H1 (cell line): ENCODE data around the gene TECPR2. TPM values are rescaled to one million over a fixed set of nuclear protein-coding genes. Genes with fewer than 3 reads are reported as not detected.

Experiments used
- CTCF ChIA-PET: fragments of 300-600 bp; sonication (Branson Sonifier 250); formaldehyde crosslinking; loops from one replicate; lab custom pipeline; 2021; ENCODE audit not compliant: partially characterized antibody; lab: Charles Lee
- POLR2A ChIA-PET: fragments of 300-600 bp; sonication (Branson Sonifier 250); formaldehyde crosslinking; loops from one replicate; lab custom pipeline; 2021; ENCODE audit warnings: inconsistent platforms; ENCODE audit not compliant: partially characterized antibody; lab: Charles Lee
- DNase-seq, 2 experiments: peaks; one replicate each; pipeline versions ENCODE4 v3.0.0 to v3.0.0-alpha.2; 2010 to 2022; ENCODE audit warnings: low spot score in 2 of 2, low read depth in 1 of 2, mixed read lengths in 1 of 2
- FAIRE-seq: peaks from 2 replicates; lab custom pipeline; 2011; peaks lifted over from hg19 to GRCh38; lab: Jason Lieb, UNC
- H2AFZ ChIP-seq: 2 replicates; pipeline ENCODE4 v1.8.1; 2012; ENCODE audit warnings: low read length, inconsistent platforms
- H2AK5ac ChIP-seq: 2 replicates; pipeline ENCODE4 v1.6.1; 2013; ENCODE audit warnings: low read depth, low read length
- H2BK120ac ChIP-seq: replicated peaks from 2 replicates; pipeline ENCODE3; 2013; ENCODE audit warnings: low read depth, low read length, inconsistent platforms
- H2BK12ac ChIP-seq: 2 replicates; pipeline ENCODE4 v1.6.1; 2013; ENCODE audit warnings: low read depth, low read length
- H2BK15ac ChIP-seq: 2 replicates; pipeline ENCODE4 v1.6.1; 2013; ENCODE audit warnings: low read length
- H2BK20ac ChIP-seq: 2 replicates; pipeline ENCODE4 v1.6.1; 2013; ENCODE audit warnings: low read length
- H2BK5ac ChIP-seq: 2 replicates; pipeline ENCODE4 v1.6.1; 2013; ENCODE audit warnings: low read depth, low read length
- H3K14ac ChIP-seq: 2 replicates; pipeline ENCODE4 v1.6.1; 2013; ENCODE audit warnings: inconsistent platforms; ENCODE audit not compliant: insufficient read length
- H3K18ac ChIP-seq: 2 replicates; pipeline ENCODE4 v1.6.1; 2013; ENCODE audit warnings: low read length; ENCODE audit errors: extremely low read depth
- H3K23ac ChIP-seq: 2 replicates; pipeline ENCODE4 v1.6.1; 2013; ENCODE audit warnings: inconsistent platforms; ENCODE audit not compliant: insufficient read length
- H3K23me2 ChIP-seq: 2 replicates; pipeline ENCODE4 v1.6.1; 2013; ENCODE audit warnings: low read depth, low read length
- H3K27ac ChIP-seq: 2 replicates; pipeline ENCODE4 v1.6.1; 2011; ENCODE audit warnings: low read depth, low read length, inconsistent platforms
- H3K27me3 ChIP-seq, 4 experiments: replicated peaks in 1 of 4; 1 replicate in 1 of 4; 2 replicates in 3 of 4; pipeline versions ENCODE4 v1.6.1 to v1.8.1; 2011 to 2013; ENCODE audit warnings: low read length in 3 of 4, mild to moderate bottlenecking in 3 of 4, inconsistent platforms in 2 of 4, mixed read lengths in 2 of 4, moderate library complexity in 1 of 4; ENCODE audit not compliant: control insufficient read depth in 3 of 4, insufficient read depth in 3 of 4; ENCODE audit errors: extremely low read depth in 1 of 4
- H3K36me3 ChIP-seq, 4 experiments: 2 replicates each; pipeline versions ENCODE4 v1.6.1 to v1.8.1; 2011 to 2013; ENCODE audit warnings: mild to moderate bottlenecking in 4 of 4, low read length in 3 of 4, moderate library complexity in 2 of 4, control low read depth in 1 of 4, inconsistent platforms in 1 of 4; ENCODE audit not compliant: insufficient read depth in 4 of 4, control insufficient read depth in 2 of 4
- H3K4ac ChIP-seq: replicated peaks from 2 replicates; pipeline ENCODE3; 2013; ENCODE audit warnings: low read length, low read depth, mixed read lengths, inconsistent platforms; ENCODE audit not compliant: insufficient read length
- H3K4me1 ChIP-seq, 4 experiments: replicated peaks in 1 of 4; 1 replicate in 1 of 4; 2 replicates in 3 of 4; pipeline versions ENCODE4 v1.6.1 to v1.8.1; 2011 to 2013; ENCODE audit warnings: low read length in 3 of 4, inconsistent platforms in 2 of 4, mixed read lengths in 1 of 4; ENCODE audit not compliant: insufficient read depth in 4 of 4, control insufficient read depth in 3 of 4
- H3K4me2 ChIP-seq, 2 experiments: 2 replicates each; pipeline versions ENCODE4 v1.6.1 to v1.8.1; 2011 to 2013; ENCODE audit warnings: low read depth in 2 of 2, low read length in 2 of 2, control low read depth in 1 of 2, inconsistent platforms in 1 of 2, mild to moderate bottlenecking in 1 of 2; ENCODE audit not compliant: insufficient read depth in 1 of 2
- H3K4me3 ChIP-seq, 4 experiments: fragments of 200-600, 300-600 bp in 1 of 4; sonication (generic), shearing (Covaris generic), sonication (Bioruptor Twin) in 1 of 4; 2 replicates each; pipeline versions ENCODE4 v1.5.1 to v1.8.1; 2011 to 2016; ENCODE audit warnings: low read length in 4 of 4, low read depth in 3 of 4, control low read depth in 2 of 4, inconsistent platforms in 2 of 4, mild to moderate bottlenecking in 2 of 4, mixed read lengths in 1 of 4, moderate library complexity in 1 of 4; ENCODE audit not compliant: insufficient read depth in 2 of 4; ENCODE audit errors: extremely low read depth in 1 of 4
- H3K56ac ChIP-seq: replicated peaks from 2 replicates; pipeline ENCODE3; 2013; ENCODE audit warnings: low read depth, mild to moderate bottlenecking, mixed read lengths, low read length, inconsistent platforms; ENCODE audit not compliant: insufficient read length
- H3K79me1 ChIP-seq: 2 replicates; pipeline ENCODE4 v1.6.1; 2013; ENCODE audit warnings: low read depth, low read length, control low read depth
- H3K79me2 ChIP-seq, 2 experiments: 2 replicates each; pipeline versions ENCODE4 v1.6.1 to v1.8.1; 2012 to 2013; ENCODE audit warnings: low read length in 2 of 2, mild to moderate bottlenecking in 2 of 2, inconsistent platforms in 1 of 2; ENCODE audit not compliant: insufficient read depth in 2 of 2, control insufficient read depth in 1 of 2
- H3K9ac ChIP-seq, 4 experiments: replicated peaks in 1 of 4; 1 replicate in 1 of 4; 2 replicates in 3 of 4; pipeline versions ENCODE4 v1.6.1 to v1.8.1; 2011 to 2013; ENCODE audit warnings: low read depth in 3 of 4, low read length in 3 of 4, control low read depth in 2 of 4, mild to moderate bottlenecking in 2 of 4, moderate library complexity in 2 of 4, inconsistent platforms in 1 of 4; ENCODE audit errors: extremely low read depth in 1 of 4
- H3K9me3 ChIP-seq, 2 experiments: 2 replicates each; pipeline versions ENCODE4 v1.6.1 to v1.8.1; 2012 to 2013; ENCODE audit warnings: mild to moderate bottlenecking in 2 of 2, moderate library complexity in 2 of 2, control low read depth in 1 of 2, inconsistent platforms in 1 of 2, low read depth in 1 of 2, low read length in 1 of 2, mixed read lengths in 1 of 2; ENCODE audit not compliant: insufficient read depth in 2 of 2
- H4K20me1 ChIP-seq, 2 experiments: replicated peaks in 1 of 2; 2 replicates each; pipeline versions ENCODE3 to v1.8.1; 2011 to 2013; ENCODE audit warnings: inconsistent platforms in 2 of 2, low read length in 2 of 2, mild to moderate bottlenecking in 1 of 2; ENCODE audit not compliant: insufficient read depth in 2 of 2, control insufficient read depth in 1 of 2
- H4K5ac ChIP-seq: 2 replicates; pipeline ENCODE4 v1.6.1; 2013; ENCODE audit warnings: low read length, low read depth, mixed read lengths, inconsistent platforms; ENCODE audit not compliant: insufficient read length
- H4K8ac ChIP-seq: 2 replicates; pipeline ENCODE4 v1.8.0; 2013; ENCODE audit warnings: mild to moderate bottlenecking, moderate library complexity, low read length, inconsistent platforms; ENCODE audit not compliant: insufficient read depth; ENCODE audit errors: extremely low read depth
- H4K91ac ChIP-seq: replicated peaks from 2 replicates; pipeline ENCODE3; 2013; ENCODE audit warnings: low read length, mixed read lengths, inconsistent platforms; ENCODE audit not compliant: insufficient read length
- BCL11A ChIP-seq, 2 experiments: IDR thresholded peaks; one replicate each; pipeline ENCODE4 v1.6.1; 2011; ENCODE audit warnings: low read depth in 2 of 2, low read length in 2 of 2, mild to moderate bottlenecking in 2 of 2
- HDAC6 ChIP-seq: IDR thresholded peaks from one replicate; pipeline ENCODE4 v1.7.1; 2012; ENCODE audit warnings: low read depth, mild to moderate bottlenecking, inconsistent platforms, low read length, moderate library complexity
- JUND ChIP-seq: IDR thresholded peaks from 2 replicates; pipeline ENCODE4 v1.6.1; 2011; ENCODE audit warnings: mild to moderate bottlenecking, improper control_type of control experiment, low read length
- KDM4A ChIP-seq: IDR thresholded peaks from one replicate; pipeline ENCODE4 v1.7.1; 2012; ENCODE audit warnings: low read depth, mild to moderate bottlenecking, moderate library complexity, low read length, inconsistent platforms; ENCODE audit not compliant: severe bottlenecking
- TAF1 ChIP-seq: IDR thresholded peaks from 2 replicates; pipeline ENCODE4 v1.6.1; 2011; ENCODE audit warnings: mild to moderate bottlenecking, low read depth, low read length
- WGBS, 2 experiments: shearing (Covaris generic) in 1 of 2; methylation state at CpG; one replicate each; pipeline versions ENCODE4 v1.1.6 to v1.1.7; 2013 to 2015; ENCODE audit warnings: low lambda C conversion rate in 2 of 2, mixed read lengths in 2 of 2, inconsistent platforms in 1 of 2, low coverage in 1 of 2, missing lambda C conversion rate in 1 of 2; ENCODE audit not compliant: insufficient replicate concordance in 2 of 2, insufficient coverage in 1 of 2, insufficient read length in 1 of 2; ENCODE audit errors: extremely low coverage in 1 of 2, missing lambda C conversion rate in 1 of 2; 5-methylcytosine and 5-hydroxymethylcytosine counted together
- polyA plus RNA-seq, 7 experiments: library from polyadenylated mRNA; depleted of rRNA in 3 of 7; stranded (reverse) in 5 of 7; unstranded in 2 of 7; fragments of >200 nt in 5 of 7; fragments of 200-250 nt in 2 of 7; gene quantifications; 1 replicate in 5 of 7; 2 replicates in 1 of 7; 4 replicates in 1 of 7; pipeline versions ENCODE4 v1.2.1 to v1.2.3, GENCODE V29; 2011 to 2013; ENCODE audit warnings: missing spikeins in 2 of 7, mixed read lengths in 2 of 7
- total RNA-seq: library from RNA; stranded (reverse); fragmentation: NEBNext Ultra II Directional; extraction: Animal tissue kit (Norgen Biotek cat#: 25700); gene quantifications from 2 replicates; pipeline ENCODE4 v1.2.1, GENCODE V29; 2021

TECPR2 gene
- total and polyA plus RNA-seq, 2 of the 8 experiments (the other 6 are each of a cell fraction or from before 2014, with no cell fraction given) = 6.8 to 19.4 TPM

- Histone ChIP-seq H3K4me1 (peaks cover 0 to 9% (median 4%) of the 10 kb centered on the region in 4 experiments; a peak in 4 of 7 replicates), H2AFZ (peak within 1 kb of the TSS; percentile 83), H3K27me3 (peaks cover 0 to 11% (median 10%) of the 10 kb centered on the region in 4 experiments; a peak in 5 of 7 replicates), H3K56ac (peak within 1 kb of the TSS; percentile 42), H3K4me3 (peak within 1 kb of the TSS; percentile 78 to 97 (median 86)), H3K36me3 (no peaks in the 10 kb centered on the region), H3K18ac (peak within 1 kb of the TSS; percentile 78), H3K79me2 (no peaks in the 10 kb centered on the region; a peak in 1 of 4 replicates), H4K20me1 (no peaks in the 10 kb centered on the region), H3K79me1 (no peaks in the 10 kb centered on the region; the same call in 1 of the 2 replicates), H2BK12ac (peak within 1 kb of the TSS; percentile 60), H4K8ac (peak within 1 kb of the TSS; percentile 75), H3K14ac (no peak within 1 kb of the TSS), H2BK15ac (0 out of 2 replicates have a peak within 1 kb of the TSS, but pooled peaks have one; percentile 92), H3K9ac (peak within 1 kb of the TSS; percentile 63 to 86 (median 66)), H2BK5ac (no peak within 1 kb of the TSS; the same call in 1 of the 2 replicates), H3K23ac (no peak within 1 kb of the TSS), H2BK120ac (no peak within 1 kb of the TSS), H4K91ac (peak within 1 kb of the TSS; percentile 48), H3K4me2 (peak within 1 kb of the TSS; percentile 72 to 88), H3K27ac (peak within 1 kb of the TSS; percentile 62; the same call in 1 of the 2 replicates), H2AK5ac (no peak within 1 kb of the TSS; the same call in 1 of the 2 replicates), H3K9me3 (no peaks in the 10 kb centered on the region), H4K5ac (peak within 1 kb of the TSS; percentile 80), H3K23me2 (peaks cover 17% of the 10 kb centered on the region), H2BK20ac (peak within 1 kb of the TSS; percentile 16; the same call in 1 of the 2 replicates), H3K4ac (peak within 1 kb of the TSS; percentile 2)
- FAIRE-seq (no peak), DNase-seq (peak; percentile 66 to 96)
- ChIA-PET CTCF (interaction anchor here (0.6 to 6.8 kb wide), 10 partner anchors 11 to 1073 kb away, joined by 3 to 44 read pairs (median 4); partner anchors contain the start of gene MOK), POLR2A (interaction anchor here (0.6 to 1.9 kb wide), 5 partner anchors 11 to 232 kb away, joined by 3 to 5 read pairs (median 3); partner anchors contain the start of gene MOK)
- WGBS, 2 experiments = 2% methylated on average over 41 of the region's 71 CpGs; no CpG with 5 or more reads in 1 of the 2 experiments
- TF ChIP-seq HDAC6 (no peak), KDM4A (peak; percentile 87), TAF1 (peak; percentile 72; the same call in 1 of the 2 replicates), BCL11A (IDR thresholded peaks at IDR 0.05; ENCODE audit: low read depth in 2 of 2, low read length in 2 of 2) (no peak), JUND (0 out of 2 replicates have a peak, but pooled peaks have one; percentile 2)
Observed at GRCh38 chr14:102319351-102320032, 43.2 kb upstream of the TECPR2 start, which contains the start of gene ZNF839. Gene ZNF839, plus strand, starts transcription at chr14:102319746. Its CDS starts 20 bp downstream, at chr14:102319766.
